Fibroblast of skin of right quadriceps (primary cell): Measurements from ENCODE around the gene TXNRD2.

Experiments used
- DNase-seq: peaks from one replicate; pipeline ENCODE4 v3.0.0-alpha.2; 2013

TXNRD2 gene

GRCh38 chr22:19873138-19873959 lies 68.3 kb downstream of the TXNRD2 start:
- DNase-seq, result no peak

GRCh38 chr22:19872779-19873137 lies 68.9 kb downstream of the TXNRD2 start:
- no peak for DNase-seq

GRCh38 chr22:19871845-19872778 lies 69.5 kb downstream of the TXNRD2 start:
- no peak for DNase-seq

DNA sequence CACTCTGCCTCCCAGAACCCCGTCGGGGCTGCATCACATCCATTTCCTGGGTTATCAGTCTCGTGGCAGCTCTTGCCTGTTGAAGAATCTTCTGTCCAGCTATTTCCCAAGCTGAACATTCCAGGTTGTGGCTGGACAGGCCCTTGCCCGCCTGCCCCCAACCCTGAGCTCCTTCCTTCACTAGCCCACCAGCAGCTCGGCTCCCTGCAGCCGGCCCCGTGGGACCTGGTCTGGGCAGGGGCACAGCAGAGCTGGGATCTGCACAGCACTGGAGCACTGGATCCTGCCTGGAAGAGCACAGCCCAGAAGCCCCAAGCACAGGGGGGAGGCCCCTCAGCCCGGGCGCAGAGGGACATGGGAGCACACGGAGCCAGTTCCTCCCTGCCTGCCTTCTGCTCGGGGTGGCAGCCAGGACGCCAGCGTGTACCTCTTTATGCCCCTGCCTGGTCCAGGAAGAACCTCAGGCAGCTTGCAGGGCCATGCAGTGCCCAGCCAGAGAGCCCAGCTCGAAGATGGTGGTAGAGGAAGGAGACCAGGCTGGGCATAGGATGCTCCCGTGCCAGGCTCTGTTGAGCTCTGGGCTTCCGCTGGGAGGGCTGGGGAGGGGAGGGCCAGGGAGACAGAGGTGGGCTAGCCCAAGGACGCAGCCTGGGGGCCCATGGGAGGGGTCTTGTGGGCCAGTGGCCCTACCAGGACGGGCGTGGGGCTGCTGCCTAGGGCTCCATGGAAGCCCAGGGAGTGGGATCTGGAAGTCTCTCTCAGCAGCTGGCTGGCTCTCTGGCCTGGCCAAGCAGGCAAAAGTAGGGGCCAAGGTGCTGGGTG lies 70.4 kb downstream of the TXNRD2 start:
- no peak for DNase-seq

DNA sequence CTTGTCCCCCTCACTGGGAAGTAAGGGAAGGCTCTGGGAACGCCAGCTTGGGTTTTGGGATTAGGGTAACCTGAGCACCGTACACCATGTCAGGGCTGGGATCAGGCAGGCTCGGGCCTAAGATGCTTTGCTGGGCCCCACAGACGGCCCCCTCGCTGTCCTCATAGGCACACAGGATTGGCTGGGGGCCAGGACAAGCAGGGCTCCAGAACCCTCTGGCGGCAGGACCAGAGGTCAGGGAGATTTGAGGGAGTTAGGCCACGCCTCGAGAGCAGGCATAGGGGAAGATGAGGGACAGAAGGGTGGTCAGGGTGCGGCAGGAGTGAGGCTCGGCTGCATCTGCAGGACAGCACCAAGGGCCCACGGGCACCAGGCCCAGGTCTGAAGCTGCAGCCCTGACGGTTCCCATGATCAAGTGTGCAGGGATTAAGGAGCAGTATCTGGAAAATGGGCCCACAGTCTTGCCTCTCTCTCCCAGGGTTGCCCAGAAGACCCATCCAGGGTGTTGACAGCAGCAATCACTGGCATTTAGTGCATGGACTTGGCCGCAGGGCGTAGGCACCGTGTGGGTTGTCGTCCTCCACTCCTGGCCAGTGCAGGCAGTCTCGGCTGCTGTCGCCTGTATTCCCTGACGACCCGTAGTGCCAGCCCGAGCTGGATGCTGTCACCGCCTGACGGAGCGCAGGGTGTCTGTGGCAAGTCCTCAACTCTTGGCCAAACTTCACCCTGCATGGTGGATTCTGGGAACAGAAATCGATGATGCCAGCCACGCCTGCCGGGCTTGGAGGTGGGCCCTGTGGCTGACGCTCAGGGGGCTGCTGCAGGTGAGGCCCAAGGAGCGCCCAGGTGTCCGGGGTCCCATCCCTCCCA lies 71.2 kb downstream of the TXNRD2 start:
- no peak for DNase-seq

DNA sequence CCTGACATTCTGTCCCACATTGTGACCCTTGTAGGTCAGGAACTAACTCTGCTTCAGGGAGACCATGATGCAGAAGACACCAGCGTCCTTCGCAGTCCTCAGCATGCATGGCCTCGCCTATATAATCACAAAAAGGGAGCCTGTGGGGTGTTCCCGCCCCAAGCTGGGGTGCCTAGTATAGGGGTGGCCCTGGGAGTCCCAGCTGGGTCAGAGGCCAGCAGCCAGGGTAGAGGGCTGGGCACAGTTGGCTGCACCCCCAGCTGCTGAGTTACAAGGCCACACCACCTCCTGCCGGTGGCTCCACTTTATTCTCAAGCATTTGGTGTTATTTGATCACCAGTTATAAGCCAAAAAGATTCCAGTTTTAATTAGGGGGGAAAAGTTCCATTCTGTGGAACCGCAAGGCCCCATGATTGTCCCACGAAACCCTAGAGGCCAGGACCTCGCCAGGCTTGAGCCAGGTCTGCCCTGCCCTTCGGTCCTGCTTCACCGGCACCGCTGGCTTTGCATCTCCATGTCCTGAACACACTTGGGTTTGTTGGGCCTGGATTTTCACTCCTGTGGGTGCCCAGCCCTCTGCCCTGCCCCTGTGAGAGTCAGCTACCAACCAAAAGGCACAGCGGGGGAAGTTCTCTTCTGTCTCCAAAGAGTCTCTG lies 72.0 kb downstream of the TXNRD2 start:
- no peak for DNase-seq

- DNase-seq, result no peak
These were observed 72.7 kb downstream of the TXNRD2 start for GRCh38 chr22:19868773-19869471.

- DNase-seq, result no peak
These were observed 73.3 kb downstream of the TXNRD2 start for GRCh38 chr22:19868333-19868732.

- no peak for DNase-seq
These were observed 74.0 kb downstream of the TXNRD2 start for GRCh38 chr22:19867617-19868016.

DNA sequence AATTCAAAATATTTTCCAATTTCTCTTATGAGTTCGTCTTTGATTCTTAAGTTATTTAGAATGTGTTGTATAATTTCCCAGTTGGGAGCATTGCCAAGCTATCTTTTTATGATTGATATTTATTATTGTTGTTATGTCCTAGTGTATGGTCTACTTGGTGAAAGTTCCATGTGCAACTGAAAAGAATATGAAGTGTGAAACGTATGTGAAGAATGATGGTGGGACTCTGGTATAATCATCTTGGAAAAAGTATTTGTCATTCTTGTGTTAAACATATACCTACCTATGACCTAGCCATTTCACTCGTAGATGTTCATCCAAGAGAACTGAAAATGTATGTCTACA lies 75.0 kb downstream of the TXNRD2 start:
- DNase-seq, result no peak

- peak; percentile 22 for DNase-seq
These were observed 76.3 kb downstream of the TXNRD2 start for GRCh38 chr22:19865141-19865829.

DNA sequence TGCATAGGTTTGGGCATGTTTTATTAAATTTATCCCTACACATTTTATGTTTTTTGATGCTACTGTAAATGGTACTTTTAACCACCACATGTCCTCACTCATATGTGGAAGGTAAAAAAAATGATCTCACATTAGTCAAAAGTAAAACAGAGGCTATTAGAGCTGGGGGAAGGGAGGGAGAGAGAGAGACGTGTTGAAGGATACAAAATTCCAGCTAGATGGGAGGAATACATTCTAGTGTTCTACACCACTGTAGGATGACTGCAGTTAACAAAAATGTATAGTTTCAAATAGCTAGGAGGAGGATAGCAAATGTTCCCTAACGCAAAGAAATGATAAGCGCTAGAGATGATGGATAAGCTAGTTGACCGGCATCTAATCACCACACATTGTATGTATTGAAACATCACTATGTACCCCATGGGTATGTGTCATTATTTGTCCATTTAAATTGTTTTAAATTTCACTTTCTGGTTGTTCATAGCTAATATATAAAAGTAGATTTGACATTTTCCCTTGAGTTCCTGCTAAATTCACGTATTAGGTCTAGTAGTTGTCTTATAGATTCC lies 77.0 kb downstream of the TXNRD2 start:
- peak; percentile 68 for DNase-seq

- no peak for DNase-seq
These were observed 78.0 kb downstream of the TXNRD2 start for GRCh38 chr22:19863571-19863970.

DNA sequence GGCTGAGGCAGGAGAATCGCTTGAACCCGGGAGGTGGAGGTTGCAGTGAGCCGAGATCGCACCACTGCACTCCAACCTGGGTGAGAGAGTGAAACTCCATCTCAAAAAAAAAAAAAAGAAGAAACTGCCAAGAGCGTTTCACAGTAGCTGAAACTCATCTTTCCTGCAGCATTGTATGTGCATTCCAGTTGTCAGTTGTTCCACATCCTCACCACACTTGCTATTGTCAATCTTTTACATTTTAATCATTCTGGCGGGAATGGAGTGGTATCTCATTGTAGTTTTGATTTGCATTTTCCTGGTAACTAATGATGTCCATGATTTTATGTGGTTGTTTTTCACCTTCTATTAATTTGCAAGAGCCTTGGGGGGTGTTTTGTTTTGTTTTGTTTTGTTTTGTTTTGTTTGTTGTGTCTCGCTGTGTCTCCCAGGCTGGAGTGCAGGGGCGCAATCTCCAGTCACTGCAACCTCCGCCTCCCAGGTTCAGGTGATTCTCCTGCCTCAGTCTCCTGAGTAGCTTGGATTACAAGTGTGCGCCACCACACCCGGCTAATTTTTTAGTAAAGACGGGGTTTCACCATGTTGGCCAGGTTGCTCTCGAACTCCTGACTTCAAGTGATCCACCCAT lies 78.9 kb downstream of the TXNRD2 start:
- DNase-seq, result no peak

DNA sequence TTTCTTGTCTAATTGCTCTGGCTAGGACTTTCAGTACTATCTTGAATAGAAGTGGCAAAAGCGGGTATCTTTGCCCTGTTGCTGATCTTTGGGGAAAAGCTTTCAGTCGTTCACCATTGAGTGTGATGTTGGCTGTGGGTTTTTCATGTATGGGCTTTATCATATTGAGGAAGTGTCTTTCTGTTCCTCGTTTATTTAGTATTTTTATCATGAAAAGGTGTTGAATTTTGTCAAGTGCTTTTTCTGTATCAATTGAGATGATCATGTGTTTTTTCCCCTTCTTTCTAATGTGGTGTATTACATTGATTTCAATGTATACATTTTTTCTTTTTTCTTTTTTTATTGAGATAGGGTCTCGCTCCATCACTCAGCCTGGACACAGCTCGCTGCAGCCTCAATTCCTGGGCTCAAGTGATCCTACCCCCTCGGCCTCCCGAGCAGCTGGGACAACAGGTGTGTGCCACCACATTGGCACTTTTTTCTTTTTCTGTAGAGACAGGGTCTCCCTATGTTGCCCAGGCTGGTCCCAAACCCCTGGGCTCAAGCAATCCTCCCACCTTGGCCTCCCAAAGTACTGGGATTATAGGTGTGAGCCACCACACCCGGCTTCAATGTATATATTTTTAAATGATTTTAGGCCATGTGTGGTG lies 81.6 kb downstream of the TXNRD2 start:
- DNase-seq, result no peak

DNA sequence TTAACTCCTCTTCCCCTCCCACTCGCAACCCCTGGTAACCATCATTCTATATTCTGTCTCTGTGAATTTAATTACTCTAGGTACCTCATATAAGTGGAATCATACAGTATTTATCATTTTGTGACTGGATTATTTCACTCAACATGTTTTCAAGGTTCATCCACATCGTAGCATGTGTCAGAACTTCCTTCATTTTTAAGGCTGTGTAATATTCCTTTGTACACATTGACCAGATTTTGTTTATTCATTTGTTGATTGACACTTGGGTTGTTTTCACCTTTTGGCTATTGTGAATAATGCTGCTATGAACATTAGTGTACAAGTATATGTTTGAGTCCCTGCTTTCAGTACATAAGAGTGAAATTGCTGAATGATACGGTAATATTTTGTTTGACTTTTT lies 84.2 kb downstream of the TXNRD2 start:
- no peak for DNase-seq

GRCh38 chr22:19855504-19856409 lies 85.9 kb downstream of the TXNRD2 start:
- DNase-seq, result peak; percentile 50
